Hematopoietic multipotent progenitor cell treated with erythropoietin and hydrocortisone succinate and interleukin-3 and kit ligand, for 17 days (in vitro differentiated cells): Measurements from ENCODE around the gene LDHD.
A peak's percentile ranks its signal among the peaks of the same experiment; 100 is the strongest.
"Not testable (repeated sequence)": the region's sequence is repeated elsewhere in the genome, so short reads cannot be mapped to it uniquely, and the experiment has no call there.

Source experiments
- DNase-seq: peaks from one replicate; pipeline ENCODE4 v3.0.0-alpha.2; 2015; ENCODE audit warnings: low spot score

LDHD gene

GRCh38 chr16:75116081-75116910, at the start of gene LDHD:
Gene LDHD, minus strand, starts transcription at chr16:75116780. Its CDS starts 60 bp downstream, at chr16:75116720.
- peak; percentile 71 for DNase-seq

DNA sequence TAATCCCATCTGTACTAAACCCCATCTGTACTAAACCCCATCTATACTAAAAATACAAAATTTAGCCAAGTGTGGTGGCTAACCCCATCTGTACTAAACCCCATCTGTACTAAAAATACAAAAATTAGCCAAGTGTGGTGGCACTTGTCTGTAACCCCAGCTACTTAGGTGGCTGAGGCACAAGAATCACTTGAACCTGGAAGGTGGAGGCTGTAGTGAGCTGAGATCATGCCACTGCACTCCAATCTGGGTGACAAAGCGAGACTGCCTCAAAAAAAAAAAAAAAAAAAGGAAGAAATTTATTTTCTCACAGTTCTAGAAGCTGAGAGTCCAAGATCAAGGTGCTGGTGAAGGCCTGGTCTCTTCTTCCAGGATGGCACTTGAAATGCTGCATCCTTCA, 43.8 kb upstream of the LDHD start:
- DNase-seq = no peak

DNA sequence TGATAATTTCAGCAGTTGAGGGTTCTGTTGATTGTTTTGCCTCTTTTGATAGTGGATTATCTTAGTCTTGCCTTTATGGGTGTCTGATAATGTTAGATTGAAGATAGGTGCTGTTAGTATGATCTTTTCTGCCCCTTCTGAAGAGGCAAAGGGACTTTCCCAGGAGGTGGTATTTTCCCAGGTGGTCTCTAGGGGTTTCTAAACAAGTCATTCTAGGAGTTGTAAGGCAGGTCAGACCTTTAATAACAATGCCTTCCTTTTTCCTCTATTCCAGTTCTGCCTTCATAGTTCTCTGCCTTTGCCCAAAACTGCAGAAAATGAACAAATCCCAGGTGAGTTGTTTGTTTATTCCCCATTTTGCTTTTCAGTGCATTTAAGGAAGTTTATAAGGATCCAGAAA, 36.1 kb upstream of the LDHD start:
- no peak for DNase-seq

DNA sequence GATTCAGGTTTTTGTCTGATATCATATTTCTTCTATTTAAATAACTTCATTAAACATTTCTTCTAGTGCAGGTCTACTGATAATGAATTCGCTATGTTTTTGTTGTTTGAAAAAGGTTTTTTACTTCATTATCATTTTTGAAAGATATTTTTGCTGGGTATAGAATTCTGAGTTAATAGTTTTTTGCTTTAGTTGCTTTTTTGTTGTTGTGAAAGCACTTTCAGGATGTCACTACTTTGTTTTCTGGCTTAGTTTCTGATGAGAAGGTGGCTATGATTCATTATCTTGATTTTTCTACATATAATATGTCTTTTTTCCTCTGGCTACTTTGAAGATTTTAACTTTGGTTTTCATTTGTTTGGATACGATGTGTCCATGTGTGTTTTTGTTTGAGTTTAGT, 35.2 kb upstream of the LDHD start:
- no peak for DNase-seq

DNA sequence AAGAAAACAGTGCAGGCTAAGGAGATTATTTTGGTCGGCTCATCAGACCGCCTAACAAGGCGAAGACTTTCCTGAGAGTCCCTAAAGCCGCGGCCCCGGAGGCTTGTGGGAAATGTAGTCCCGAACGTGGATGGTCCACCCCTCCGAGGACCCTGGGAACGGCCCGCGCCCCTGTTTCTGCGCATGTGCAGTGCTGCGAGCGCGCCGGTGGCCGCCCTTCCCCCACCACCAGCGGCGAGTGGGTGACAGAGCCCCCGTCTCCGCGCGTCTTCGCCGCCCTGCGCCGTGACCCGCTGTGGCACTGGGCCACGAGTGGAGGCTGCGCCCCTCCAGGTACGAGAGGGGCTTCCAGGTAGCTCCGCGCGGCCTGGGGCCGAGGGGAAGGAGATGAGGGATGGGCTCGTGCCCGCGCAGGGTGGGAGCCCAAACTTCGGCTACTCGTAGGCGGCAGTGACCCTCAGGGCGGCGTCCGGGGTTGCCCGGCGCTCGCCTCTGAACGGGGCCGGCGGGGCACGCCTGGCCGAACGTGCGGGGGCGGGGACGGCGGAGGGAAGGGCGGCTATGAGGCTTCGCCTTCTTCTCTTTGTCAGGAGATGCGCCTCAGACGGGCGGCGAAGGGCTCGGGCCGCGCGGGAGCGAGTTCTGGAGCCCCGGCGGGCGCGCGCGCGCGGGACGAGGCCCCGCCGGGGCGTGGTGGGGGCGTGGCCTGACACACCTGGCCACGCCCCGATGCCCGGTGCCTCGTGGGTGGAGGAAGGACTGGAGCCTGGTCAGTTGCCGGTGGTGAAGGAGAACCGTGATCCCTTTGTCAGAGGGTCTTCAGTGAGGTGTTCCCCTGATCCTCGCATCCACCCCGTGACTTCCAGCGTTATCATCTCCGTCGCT, 32.0 kb upstream of the LDHD start, which contains the start of gene ZFP1:
Gene ZFP1 (plus strand): TSS at position 214 of the 885 bp plus-strand sequence. CDS start 4,428 bp downstream, outside the sequence.
- DNase-seq = peak; percentile 74

DNA sequence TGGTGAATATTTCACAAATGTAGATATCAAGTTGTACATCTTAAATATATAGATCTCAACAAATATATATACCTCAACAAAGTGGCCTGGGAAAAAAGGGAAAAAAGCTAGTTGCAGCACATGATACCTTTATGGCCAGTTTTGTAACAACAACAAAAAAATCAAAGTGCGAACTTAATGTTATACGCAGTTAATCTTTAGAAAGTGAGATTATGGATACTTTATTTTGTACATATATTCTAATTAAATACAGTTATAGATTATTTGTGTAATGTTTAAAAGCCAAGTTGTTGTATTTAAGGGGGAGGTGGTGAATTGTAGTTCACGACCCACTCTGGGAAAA, 31.4 kb upstream of the LDHD start:
- no peak for DNase-seq

DNA sequence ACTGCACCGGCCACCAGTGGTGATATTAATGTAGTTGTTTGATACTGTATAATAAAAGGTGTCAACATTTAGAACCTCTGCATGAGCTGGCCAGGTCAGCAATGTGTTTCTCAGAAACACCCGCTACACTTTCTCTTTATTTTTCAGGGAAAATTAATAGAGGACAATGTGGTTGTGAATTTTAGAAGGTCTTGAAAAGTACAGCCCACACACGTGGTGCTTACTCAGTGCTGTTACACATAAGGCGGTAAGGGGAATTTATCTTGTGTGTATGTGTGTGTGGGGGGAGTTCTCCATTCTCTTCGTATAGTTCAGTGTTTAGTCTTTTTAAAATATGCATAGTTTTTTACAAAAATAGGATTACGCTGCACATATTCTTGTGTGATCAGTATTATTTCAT, 27.4 kb upstream of the LDHD start:
- no peak for DNase-seq

GRCh38 chr16:75139498-75139897, 22.9 kb upstream of the LDHD start:
- no peak for DNase-seq

- DNase-seq = no peak
These were observed 22.1 kb upstream of the LDHD start for GRCh38 chr16:75138636-75139035.

GRCh38 chr16:75138233-75138632, 21.7 kb upstream of the LDHD start:
- no peak for DNase-seq

DNA sequence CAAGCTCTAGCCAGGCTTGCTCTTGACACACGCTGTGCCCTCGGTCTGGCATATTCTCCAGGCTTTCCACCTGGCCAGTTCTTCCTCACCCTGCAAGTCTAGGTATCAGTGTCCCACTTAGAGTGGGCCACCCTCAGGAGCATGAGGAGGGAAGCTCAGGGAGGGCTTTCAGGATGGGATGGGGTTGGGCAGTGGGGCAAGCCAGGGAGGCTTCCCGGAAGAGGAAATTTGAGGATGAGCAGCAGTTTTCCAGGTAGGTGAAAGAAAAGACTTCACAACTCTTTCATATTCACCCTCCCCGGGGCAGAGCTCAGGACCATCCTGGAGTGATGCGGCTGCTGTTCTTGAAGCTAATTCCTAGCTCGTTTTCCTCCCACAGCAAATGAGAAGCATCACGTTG, 14.5 kb upstream of the LDHD start:
- no peak for DNase-seq

- no peak for DNase-seq
These were observed 13.7 kb upstream of the LDHD start for GRCh38 chr16:75130150-75130771.

DNA sequence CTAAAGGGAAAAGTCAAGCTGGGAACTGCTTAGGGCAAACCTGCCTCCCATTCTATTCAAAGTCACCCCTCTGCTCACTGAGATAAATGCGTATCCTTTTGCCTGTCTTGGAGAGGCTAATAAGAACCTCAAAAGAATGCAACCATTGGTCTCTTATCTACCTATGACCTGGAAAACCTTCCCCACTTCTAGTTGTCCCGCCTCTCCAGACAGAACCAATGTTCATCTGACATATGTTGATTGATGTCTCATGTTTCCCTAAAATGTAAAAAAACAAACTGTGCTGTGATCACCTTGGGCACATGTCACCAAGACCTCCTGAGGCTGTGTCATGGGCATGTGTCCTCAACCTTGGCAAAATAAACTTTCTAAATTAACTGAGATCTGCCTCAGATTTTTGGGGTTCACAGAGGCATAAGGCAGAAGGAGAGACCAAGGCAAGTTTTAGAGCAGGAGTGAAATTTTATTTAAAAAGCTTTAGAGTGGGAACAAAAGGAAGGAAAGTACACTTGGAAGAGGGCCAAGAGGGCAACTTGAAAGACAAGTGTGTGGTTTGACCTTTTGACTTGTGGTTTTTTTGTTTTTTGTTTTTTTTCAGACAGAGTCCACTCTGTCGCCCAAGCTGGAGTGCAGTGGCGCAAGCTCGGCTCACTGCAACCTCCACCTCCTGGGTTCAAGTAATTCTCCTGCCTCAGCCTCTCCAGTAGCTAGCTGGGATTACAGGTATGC, 13.0 kb upstream of the LDHD start:
- DNase-seq = not testable (repeated sequence)

- DNase-seq = no peak
These were observed 11.3 kb upstream of the LDHD start for GRCh38 chr16:75127713-75128415.

- DNase-seq = no peak
These were observed 6.0 kb upstream of the LDHD start for GRCh38 chr16:75122609-75123008.

DNA sequence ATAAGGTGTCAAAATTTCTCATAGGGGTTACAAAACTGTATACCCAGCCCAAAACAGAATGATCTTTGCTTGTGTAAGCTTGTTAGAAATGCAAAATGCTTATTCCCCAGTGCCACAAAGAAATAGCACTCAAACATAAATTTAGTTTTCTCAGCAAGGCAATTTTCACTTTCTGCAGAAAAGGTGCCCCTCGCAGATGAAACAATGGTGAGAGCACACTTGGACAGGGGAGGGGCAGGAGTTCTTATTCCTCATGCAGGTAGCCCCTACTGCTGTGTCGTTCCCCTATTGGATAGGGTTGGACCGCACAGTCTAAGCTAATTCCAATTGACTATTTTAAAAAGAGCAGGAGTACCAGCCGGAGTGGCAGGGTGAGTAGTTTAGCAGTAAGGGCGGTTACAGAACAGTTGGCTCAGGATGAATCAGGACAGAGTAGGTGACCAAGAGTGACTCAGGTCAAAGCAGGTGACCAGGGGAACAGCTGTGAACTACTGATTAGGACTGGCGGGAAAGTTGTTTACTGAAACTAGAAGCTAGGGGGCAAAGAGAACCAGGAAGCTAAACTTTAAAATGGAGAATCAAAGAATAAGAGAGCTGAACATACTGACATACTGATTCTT, 5.5 kb upstream of the LDHD start:
- DNase-seq = no peak

GRCh38 chr16:75120253-75120652, 3.7 kb upstream of the LDHD start:
- DNase-seq = no peak

DNA sequence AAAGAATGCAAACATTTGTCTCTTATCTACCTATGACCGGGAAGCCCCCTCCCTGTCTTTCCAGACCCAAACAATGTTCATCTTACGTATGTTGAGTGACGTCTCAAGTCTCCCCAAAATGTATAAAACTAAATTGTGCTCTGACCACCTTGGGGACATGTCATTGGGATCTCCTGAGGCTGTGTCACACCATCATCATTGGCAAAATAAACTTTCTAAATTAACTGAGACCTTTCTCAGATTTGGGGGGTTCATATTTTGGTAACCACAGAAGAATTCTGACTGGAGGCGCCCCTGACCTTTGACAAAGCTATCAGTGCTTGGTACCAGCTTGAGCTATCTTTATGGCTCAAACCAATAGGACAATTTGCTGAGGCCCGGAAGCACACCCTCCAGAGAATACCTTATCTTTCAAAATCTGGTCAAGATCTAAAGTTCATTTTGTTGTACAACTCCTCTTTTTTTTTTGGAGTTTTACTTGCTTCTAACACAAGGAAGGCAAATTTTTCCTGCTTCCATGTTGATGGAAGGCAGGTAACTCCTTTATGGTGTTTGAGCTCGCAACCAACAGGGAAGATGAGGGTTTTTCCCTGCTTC, 2.5 kb upstream of the LDHD start:
- no peak for DNase-seq

GRCh38 chr16:75116911-75117245, 298 bp upstream of the LDHD start:
- no peak for DNase-seq

DNA sequence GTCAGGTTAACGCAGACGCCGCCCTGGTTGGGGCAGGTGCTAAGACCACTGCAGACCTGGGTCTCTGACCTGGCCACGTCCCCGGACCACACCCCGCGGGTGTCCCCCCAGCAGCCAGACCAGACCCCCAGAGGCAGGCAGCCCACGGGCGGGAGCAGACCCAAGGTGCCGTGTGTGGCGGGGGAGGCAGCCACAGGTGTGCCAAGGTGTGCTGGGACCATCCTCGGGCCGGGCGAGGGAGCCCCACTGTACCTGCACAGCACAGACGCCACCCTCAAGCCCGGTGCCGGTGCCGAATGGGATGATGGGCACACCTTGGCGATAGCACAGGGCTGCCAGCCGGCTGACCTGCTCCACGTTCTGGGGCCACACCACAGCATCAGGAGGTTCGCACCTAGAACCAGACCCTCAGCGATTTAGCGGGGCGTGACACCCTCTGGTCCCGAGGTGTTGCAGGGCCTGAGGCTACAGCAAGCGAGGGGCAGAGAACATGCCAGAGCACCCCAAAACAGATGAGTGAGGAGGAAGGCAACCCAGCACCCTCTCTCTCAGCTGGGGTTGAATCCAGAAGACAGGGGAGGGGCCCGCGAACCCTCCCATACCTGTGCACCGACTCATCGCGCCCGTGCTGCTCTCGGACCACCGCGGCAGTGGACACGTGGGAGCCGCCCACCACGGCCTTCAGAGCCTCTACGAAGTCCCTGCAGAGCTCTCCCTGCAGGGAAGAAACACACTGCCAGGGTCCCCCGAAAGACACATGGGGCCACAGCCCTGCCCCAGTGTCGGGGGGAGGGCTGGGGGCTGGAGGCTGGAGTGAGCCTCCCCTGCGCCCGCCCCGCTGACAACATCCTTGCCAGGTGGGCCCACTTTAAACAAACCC, 1.4 kb downstream of the LDHD start:
- DNase-seq = no peak
